Kidney epithelial cell (primary cell): ENCODE measurements around the gene FNDC3A. TPM values are rescaled to one million over a fixed set of nuclear protein-coding genes. Genes with fewer than 3 reads are reported as not detected.

Experiments used
- DNase-seq: peaks from one replicate; pipeline ENCODE4 v3.0.0-alpha.2; 2010; ENCODE audit warnings: low read depth
- H3K27me3 ChIP-seq: 2 replicates; pipeline ENCODE4 v1.6.0; 2011; ENCODE audit warnings: low read length; ENCODE audit not compliant: control insufficient read depth, insufficient read depth
- H3K36me3 ChIP-seq: 2 replicates; pipeline ENCODE4 v1.5.1; 2011; ENCODE audit warnings: low read length; ENCODE audit not compliant: control insufficient read depth, insufficient read depth
- H3K4me3 ChIP-seq: 2 replicates; pipeline ENCODE4 v1.5.1; 2011; ENCODE audit warnings: low read depth, mild to moderate bottlenecking, control low read depth, low read length
- total RNA-seq: library from RNA; depleted of rRNA; stranded (reverse); fragments of >200 nt; gene quantifications from 2 replicates; pipeline ENCODE4 v1.2.3, GENCODE V29; 2015
- TF ChIP-seq, protein P1 (sequence below): IDR thresholded peaks from 2 replicates; pipeline ENCODE4 v1.5.1; 2011; ENCODE audit warnings: mild to moderate bottlenecking, moderate library complexity, low read length, control low read depth, inconsistent platforms; ENCODE audit not compliant: insufficient read depth, poor library complexity, severe bottlenecking

The FNDC3A gene
- total RNA-seq, 1 donor from 2014 or later, result 63.6 TPM

DNA sequence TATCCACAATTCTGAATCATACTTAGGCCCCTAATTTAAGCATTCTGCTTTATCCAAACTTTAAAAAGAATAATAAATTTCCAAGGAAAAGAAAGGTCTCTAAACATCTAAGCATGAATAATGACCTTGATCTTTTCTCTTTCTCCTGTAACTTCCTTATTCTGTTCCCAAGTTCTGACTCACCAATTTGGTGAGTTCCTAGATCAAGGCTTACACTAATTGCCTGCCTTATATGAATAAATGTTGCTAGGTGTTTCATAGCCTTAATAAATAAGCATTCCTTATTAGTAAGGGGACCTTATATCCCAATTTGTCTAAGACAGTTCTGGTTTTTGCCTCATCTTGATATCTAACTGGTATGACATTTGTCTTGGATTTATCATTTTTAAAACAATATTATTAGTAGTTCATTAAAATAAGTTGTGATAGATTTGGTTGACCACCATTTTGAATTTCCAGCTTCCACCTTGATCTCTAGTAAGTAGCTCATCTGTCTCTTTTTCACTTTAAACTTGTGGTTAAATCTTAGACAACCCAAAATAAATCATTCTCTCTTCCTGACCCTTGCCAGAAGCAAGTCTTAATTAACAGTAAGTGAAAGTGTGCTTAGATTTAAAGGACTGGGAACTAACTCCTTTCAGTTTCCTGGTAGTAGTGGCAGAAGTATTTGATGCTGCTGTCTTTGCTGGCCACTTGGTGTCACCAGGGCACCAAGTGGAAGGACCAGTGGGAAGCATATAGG is 123.2 kb downstream of the FNDC3A start:
- Histone ChIP-seq H3K36me3 (no peaks in the 10 kb centered on the region), H3K4me3 (no peak overlapping the region), H3K27me3 (no peaks in the 10 kb centered on the region)
- no peak for DNase-seq
- TF ChIP-seq, protein P1, sequence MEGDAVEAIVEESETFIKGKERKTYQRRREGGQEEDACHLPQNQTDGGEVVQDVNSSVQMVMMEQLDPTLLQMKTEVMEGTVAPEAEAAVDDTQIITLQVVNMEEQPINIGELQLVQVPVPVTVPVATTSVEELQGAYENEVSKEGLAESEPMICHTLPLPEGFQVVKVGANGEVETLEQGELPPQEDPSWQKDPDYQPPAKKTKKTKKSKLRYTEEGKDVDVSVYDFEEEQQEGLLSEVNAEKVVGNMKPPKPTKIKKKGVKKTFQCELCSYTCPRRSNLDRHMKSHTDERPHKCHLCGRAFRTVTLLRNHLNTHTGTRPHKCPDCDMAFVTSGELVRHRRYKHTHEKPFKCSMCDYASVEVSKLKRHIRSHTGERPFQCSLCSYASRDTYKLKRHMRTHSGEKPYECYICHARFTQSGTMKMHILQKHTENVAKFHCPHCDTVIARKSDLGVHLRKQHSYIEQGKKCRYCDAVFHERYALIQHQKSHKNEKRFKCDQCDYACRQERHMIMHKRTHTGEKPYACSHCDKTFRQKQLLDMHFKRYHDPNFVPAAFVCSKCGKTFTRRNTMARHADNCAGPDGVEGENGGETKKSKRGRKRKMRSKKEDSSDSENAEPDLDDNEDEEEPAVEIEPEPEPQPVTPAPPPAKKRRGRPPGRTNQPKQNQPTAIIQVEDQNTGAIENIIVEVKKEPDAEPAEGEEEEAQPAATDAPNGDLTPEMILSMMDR, result peak; percentile 35

DNA sequence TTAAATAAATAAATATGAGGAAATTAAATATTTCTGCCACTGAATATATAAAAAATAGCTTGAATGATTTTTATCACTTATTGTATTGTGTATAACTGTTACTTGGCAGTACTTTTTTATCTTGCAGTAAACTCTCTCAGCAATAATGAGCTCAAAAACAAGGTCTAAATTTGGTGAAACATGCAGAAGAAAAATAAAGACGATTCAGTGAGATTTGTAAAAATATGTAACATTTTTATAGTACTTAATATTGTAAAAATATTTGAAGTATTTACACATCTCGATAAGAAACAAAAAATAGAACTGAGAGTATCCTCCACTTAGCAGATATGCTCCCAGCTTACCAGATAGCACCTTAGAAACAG is 123.8 kb downstream of the FNDC3A start:
- TF ChIP-seq, protein P1, result no peak
- DNase-seq, result no peak
- H3K27me3 ChIP-seq, result no peaks in the 10 kb centered on the region
- no peaks in the 10 kb centered on the region for H3K36me3 ChIP-seq
- no peak overlapping the region for H3K4me3 ChIP-seq

DNA sequence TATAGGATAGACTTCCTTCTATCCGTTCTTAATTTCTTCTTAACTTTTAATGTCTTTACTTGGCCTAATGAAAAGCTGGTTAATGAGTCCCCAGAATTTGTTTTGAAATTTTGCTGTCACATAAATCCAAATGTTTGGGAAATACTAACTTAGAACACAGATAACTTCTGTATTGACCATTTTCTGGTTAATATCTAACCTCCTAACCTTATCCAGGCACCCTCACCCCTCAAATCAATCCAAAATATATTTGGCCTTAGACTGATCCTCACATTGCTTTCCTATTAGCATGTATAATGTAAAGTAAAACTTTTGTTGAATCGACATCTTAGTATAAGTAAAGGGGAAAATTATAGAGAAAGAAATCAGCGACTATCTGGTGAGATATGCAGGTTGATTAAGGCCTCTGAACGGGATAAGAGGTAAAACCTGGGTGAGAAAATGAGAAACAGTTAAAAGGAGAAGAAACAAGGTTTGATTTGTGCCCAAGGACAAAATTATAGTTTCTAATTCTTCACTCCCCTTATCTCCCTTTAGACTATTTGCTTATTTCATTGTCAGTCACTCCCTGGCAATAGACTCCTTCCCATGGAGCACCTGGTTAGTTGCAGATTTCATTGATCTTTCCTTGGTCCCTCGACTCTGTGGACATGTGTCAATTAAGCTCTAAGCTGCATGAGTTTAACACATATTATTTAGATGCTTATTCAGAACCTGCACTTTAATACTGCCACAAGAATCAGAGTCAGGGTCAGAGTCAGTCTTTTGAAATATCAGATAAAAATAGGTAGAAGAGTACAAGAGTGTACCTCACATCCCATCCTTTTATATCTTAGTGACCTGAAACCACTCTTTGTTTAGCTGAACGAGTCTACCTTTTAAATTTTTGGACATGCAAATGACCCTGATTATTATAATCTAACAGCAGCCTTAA is 125.2 kb downstream of the FNDC3A start:
- TF ChIP-seq, protein P1, result no peak
- H3K36me3 ChIP-seq, result no peaks in the 10 kb centered on the region
- no peaks in the 10 kb centered on the region for H3K27me3 ChIP-seq
- H3K4me3 ChIP-seq, result no peak overlapping the region
- no peak for DNase-seq

DNA sequence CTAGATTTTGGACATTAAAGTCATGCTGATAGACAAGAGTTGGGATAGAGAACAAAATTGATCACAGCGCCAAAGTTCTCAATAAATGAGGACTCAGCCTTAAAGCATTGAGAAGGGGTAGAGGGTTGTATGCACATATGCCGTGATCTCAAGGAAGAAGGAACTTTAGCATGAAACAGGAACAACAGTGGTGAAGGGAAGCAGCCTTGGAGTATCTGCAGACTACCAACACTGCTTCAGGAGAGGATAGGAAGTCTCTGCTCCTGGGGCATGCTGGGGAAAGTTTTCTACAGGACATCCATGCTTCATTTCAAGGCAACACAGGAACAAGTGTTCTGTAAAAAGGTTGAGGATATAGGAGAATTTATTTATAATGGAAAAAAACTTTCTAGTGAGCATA is 132.5 kb downstream of the FNDC3A start:
- TF ChIP-seq, protein P1, result no peak
- H3K4me3 ChIP-seq, result no peak overlapping the region
- H3K27me3 ChIP-seq, result no peaks in the 10 kb centered on the region
- H3K36me3 ChIP-seq, result no peaks in the 10 kb centered on the region
- no peak for DNase-seq

DNA sequence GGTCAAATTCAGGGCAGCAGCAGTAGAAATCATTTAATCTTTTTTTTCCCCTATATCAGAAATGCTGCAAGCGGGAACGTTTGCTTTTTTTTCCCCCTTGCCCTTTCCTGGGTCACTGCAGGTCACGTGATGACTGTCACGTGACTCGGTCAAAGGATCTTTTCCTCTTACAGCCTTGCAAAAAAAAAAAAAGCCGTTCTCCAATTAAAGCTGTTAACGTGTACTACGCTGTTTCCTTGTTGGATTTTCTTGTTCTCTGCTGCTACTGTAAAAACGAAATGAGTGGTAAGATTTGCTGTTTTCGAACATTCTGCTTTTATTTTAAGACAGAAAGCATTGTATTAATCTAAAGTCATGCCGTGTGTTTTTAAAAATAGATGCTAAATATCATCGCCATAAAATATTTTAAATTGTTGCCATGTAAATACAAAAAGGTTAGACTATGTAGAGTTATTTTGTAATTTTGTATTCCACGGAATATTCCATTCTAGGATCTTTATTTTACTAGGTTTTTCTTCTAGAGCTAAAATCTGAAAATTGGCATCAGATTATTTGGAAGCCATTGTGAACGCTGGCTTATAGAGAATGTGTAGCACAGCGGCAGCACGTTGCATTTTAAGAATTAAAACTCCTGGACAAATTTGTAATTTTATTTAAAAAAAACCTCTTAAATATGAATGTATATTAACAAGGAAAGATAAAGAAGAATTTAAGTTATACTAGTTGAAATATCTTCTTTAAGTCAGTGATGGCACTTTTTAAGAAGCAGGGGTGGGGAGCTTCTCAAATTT is 134.6 kb downstream of the FNDC3A start:
- TF ChIP-seq, protein P1, result no peak
- DNase-seq, result peak; percentile 64
- H3K36me3 ChIP-seq, result no peaks in the 10 kb centered on the region

More for the DNA sequence above, 134.6 kb downstream of the FNDC3A start:
- H3K4me3 ChIP-seq, result peak overlapping the region; percentile 51
- no peaks in the 10 kb centered on the region for H3K27me3 ChIP-seq
